GM12878 (cell line): ENCODE results near the gene NUP85. TPM values are rescaled to one million over a fixed set of nuclear protein-coding genes. Genes with fewer than 3 reads are reported as not detected.

Experiments
- ATAC-seq: fragments of 200-7000 bp; cut with Tn5 transposase; 3 replicates; pipeline ENCODE4 v1.9.1; 2020; ENCODE audit warnings: mild to moderate bottlenecking, moderate library complexity
- BruUV-seq: library from RNA; stranded (reverse); fragments of 400-500 nt; replicated peaks from 2 replicates; lab custom pipeline; 2021; lab: Mats Ljungman, UMichigan
- CTCF ChIA-PET: fragments of 300-600 bp; sonication (Branson Sonifier 250); formaldehyde crosslinking; extraction: SDS; loops from one replicate; lab custom pipeline; 2021; ENCODE audit warnings: inconsistent platforms; lab: Yijun Ruan, JAX
- POLR2A ChIA-PET: fragments of 350-600 bp; formaldehyde crosslinking; extraction: SDS; loops from one replicate; lab custom pipeline; 2021; ENCODE audit warnings: inconsistent platforms; lab: Charles Lee
- RAD21 ChIA-PET: fragments of 300-600 bp; sonication (Branson Sonifier 250); formaldehyde crosslinking; loops from one replicate; lab custom pipeline; 2023; ENCODE audit warnings: antibody characterized with exemption; ENCODE audit not compliant: unreplicated experiment; lab: Charles Lee
- SMC1A ChIA-PET: fragments of 300-600 bp; sonication (Branson Sonifier 250); formaldehyde crosslinking; loops from one replicate; lab custom pipeline; 2023; ENCODE audit not compliant: unreplicated experiment, uncharacterized antibody; lab: Charles Lee
- DNase-seq: peaks from one replicate; pipeline ENCODE4 v3.0.0-alpha.2; 2011; ENCODE audit warnings: low read depth, low spot score
- FAIRE-seq: peaks from 3 replicates; lab custom pipeline; 2011; peaks lifted over from hg19 to GRCh38; lab: Jason Lieb, UNC
- H2AFZ ChIP-seq: 2 replicates; pipeline ENCODE4 v1.6.0; 2011; ENCODE audit warnings: low read depth, low read length, control low read depth; ENCODE audit not compliant: control insufficient read depth
- H3K27ac ChIP-seq: 2 replicates; pipeline ENCODE4 v1.5.1; 2011; ENCODE audit warnings: control low read depth; ENCODE audit not compliant: control insufficient read depth, insufficient read depth
- H3K27me3 ChIP-seq, 2 experiments: replicated peaks in 1 of 2; 2 replicates each; pipeline versions ENCODE4 v1.6.0 to v1.6.1; 2011; ENCODE audit warnings: low read length in 1 of 2; ENCODE audit not compliant: control insufficient read depth in 2 of 2, insufficient read depth in 2 of 2
- H3K36me3 ChIP-seq, 2 experiments: 2 replicates each; pipeline ENCODE4 v1.5.1; 2011; ENCODE audit warnings: low read length in 1 of 2; ENCODE audit not compliant: control insufficient read depth in 2 of 2, insufficient read depth in 2 of 2
- H3K4me1 ChIP-seq: 2 replicates; pipeline ENCODE4 v1.6.1; 2011; ENCODE audit warnings: mild to moderate bottlenecking, low read length, moderate library complexity, mixed read lengths; ENCODE audit not compliant: control insufficient read depth, insufficient read depth
- H3K4me2 ChIP-seq: 2 replicates; pipeline ENCODE4 v1.6.0; 2011; ENCODE audit warnings: control low read depth; ENCODE audit not compliant: control insufficient read depth, insufficient read depth
- H3K4me3 ChIP-seq: fragments of 200-600 bp; sonication (generic); 2 replicates; pipeline ENCODE4 v1.5.1; 2016
- H3K79me2 ChIP-seq: 2 replicates; pipeline ENCODE4 v1.6.0; 2011; ENCODE audit warnings: low read length; ENCODE audit not compliant: control insufficient read depth, insufficient read depth
- H3K9ac ChIP-seq: 2 replicates; pipeline ENCODE4 v1.8.0; 2011; ENCODE audit warnings: low read length, control low read depth, mixed read lengths; ENCODE audit not compliant: control insufficient read depth, insufficient read depth
- H3K9me3 ChIP-seq: replicated peaks from 3 replicates; pipeline ENCODE4 v1.5.1; 2011; ENCODE audit warnings: mild to moderate bottlenecking, low read length; ENCODE audit not compliant: control insufficient read depth, insufficient read depth
- H4K20me1 ChIP-seq: 2 replicates; pipeline ENCODE4 v1.6.0; 2011; ENCODE audit not compliant: control insufficient read depth, insufficient read depth
- BACH1 ChIP-seq: fragments of 450-650 bp; IDR thresholded peaks from 2 replicates; pipeline ENCODE4 v1.6.1; 2017; ENCODE audit warnings: mild to moderate bottlenecking, borderline replicate concordance
- CBX3 ChIP-seq: fragments of 200-600 bp; sonication (generic); IDR thresholded peaks from 2 replicates; pipeline ENCODE4 v1.6.1; 2016; ENCODE audit warnings: low read depth, borderline replicate concordance
- DPF2 ChIP-seq: fragments of 450-650 bp; IDR thresholded peaks from 2 replicates; pipeline ENCODE4 v1.6.1; 2017; ENCODE audit warnings: mild to moderate bottlenecking
- EED ChIP-seq: sonication (generic); IDR thresholded peaks from 2 replicates; pipeline ENCODE4 v1.6.1; 2016; ENCODE audit warnings: antibody characterized with exemption, low read depth
- ETV6 ChIP-seq, 2 experiments: fragments of 450-650 bp in 1 of 2; IDR thresholded peaks in 1 of 2; conservative IDR thresholded peaks in 1 of 2; 2 replicates each; pipeline ENCODE4 v1.6.1; 2014; ENCODE audit warnings: antibody characterized with exemption in 1 of 2, borderline replicate concordance in 1 of 2, low read depth in 1 of 2, mild to moderate bottlenecking in 1 of 2, moderate library complexity in 1 of 2
- MEF2A ChIP-seq: IDR thresholded peaks from 2 replicates; pipeline ENCODE4 v1.6.1; 2011; ENCODE audit warnings: low read depth, mild to moderate bottlenecking, low read length, moderate library complexity; ENCODE audit not compliant: insufficient read depth
- MYB ChIP-seq: fragments of 150-350 bp; IDR thresholded peaks from 2 replicates; pipeline ENCODE4 v1.6.1; 2014; ENCODE audit warnings: mild to moderate bottlenecking, low read depth, low read length, borderline replicate concordance
- NFYA ChIP-seq: IDR thresholded peaks from 2 replicates; pipeline ENCODE4 v1.6.1; 2011; ENCODE audit warnings: low read depth, mild to moderate bottlenecking, low read length, improper control_type of control experiment, borderline replicate concordance
- NRF1 ChIP-seq: conservative IDR thresholded peaks from 2 replicates; pipeline ENCODE4 v1.6.1; 2011; ENCODE audit warnings: mild to moderate bottlenecking, low read depth, low read length, improper control_type of control experiment
- POLR2A ChIP-seq: IDR thresholded peaks from 2 replicates; pipeline ENCODE4 v1.6.1; 2011; ENCODE audit warnings: low read depth, mild to moderate bottlenecking, low read length
- RAD21 ChIP-seq: IDR thresholded peaks from 2 replicates; pipeline ENCODE4 v1.6.1; 2011; ENCODE audit warnings: mild to moderate bottlenecking, low read depth, low read length, moderate library complexity; ENCODE audit not compliant: insufficient read depth
- SP1 ChIP-seq: IDR thresholded peaks from one replicate; pipeline ENCODE4 v1.6.1; 2011; ENCODE audit warnings: low read depth, low read length
- SREBF2 ChIP-seq: IDR thresholded peaks from 2 replicates; pipeline ENCODE4 v1.6.1; 2012; ENCODE audit warnings: mild to moderate bottlenecking, low read length
- YY1 ChIP-seq: IDR thresholded peaks from 2 replicates; pipeline ENCODE4 v1.6.1; 2011; ENCODE audit warnings: low read depth, mild to moderate bottlenecking, low read length
- WGBS: methylation state at CpG from one replicate; pipeline ENCODE4 v1.1.6; 2016; ENCODE audit warnings: low lambda C conversion rate; ENCODE audit not compliant: insufficient replicate concordance, insufficient coverage; ENCODE audit errors: missing lambda C conversion rate; 5-methylcytosine and 5-hydroxymethylcytosine counted together
- in situ Hi-C: fragments of 300-500 bp; cut with MboI; formaldehyde crosslinking; loops from 9 replicates; pipeline ENCODE4 v1.14.3; 2018; ENCODE audit warnings: mixed read lengths
- intact Hi-C: fragments of 100-400 bp; cut with micrococcal nuclease; formaldehyde crosslinking; loops from one replicate; pipeline ENCODE4 v1.14.2; 2022; ENCODE audit not compliant: unreplicated experiment
- polyA plus RNA-seq, 11 experiments: library from polyadenylated mRNA; depleted of rRNA in 4 of 11; unstranded in 6 of 11; stranded (reverse) in 5 of 11; fragments of >200 nt; fragmentation: Nextera tagmentation in 4 of 11; fragmentation: Illumina TruSeq in 1 of 11; extraction: Ambion mirVana in 4 of 11; extraction: Trizol in 1 of 11; gene quantifications; 1 replicate in 1 of 11; 2 replicates in 10 of 11; pipeline versions ENCODE4 v1.2.1 to v1.2.3, GENCODE V29; 2011 to 2016; ENCODE audit warnings: inconsistent platforms in 2 of 11, missing spikeins in 2 of 11, low read depth in 1 of 11
- total RNA-seq, 4 experiments: library from RNA; depleted of rRNA in 3 of 4; stranded (reverse); fragments of >200 nt in 3 of 4; fragmentation: Illumina TruSeq in 1 of 4; extraction: Trizol in 1 of 4; gene quantifications; 2 replicates each; pipeline versions ENCODE4 v1.2.1 to v1.2.3, GENCODE V29; 2013 to 2021
- TF ChIP-seq, protein P1 (sequence below): fragments of 450-650 bp; IDR thresholded peaks from 2 replicates; pipeline ENCODE4 v1.6.1; 2014; ENCODE audit warnings: mild to moderate bottlenecking
- TF ChIP-seq, protein P2 (sequence below): fragments of 150-350 bp; IDR thresholded peaks from 2 replicates; pipeline ENCODE4 v1.6.1; 2016; ENCODE audit warnings: low read depth, low read length
- TF ChIP-seq, protein P3 (sequence below): fragments of 450-650 bp; IDR thresholded peaks from 2 replicates; pipeline ENCODE4 v1.6.1; 2016; ENCODE audit warnings: mild to moderate bottlenecking

NUP85 gene
- total and polyA plus RNA-seq, 10 of the 15 experiments (the other 5 are each of a cell fraction or from before 2014, with no cell fraction given): 54.0 to 135 (median 95.4) TPM

DNA sequence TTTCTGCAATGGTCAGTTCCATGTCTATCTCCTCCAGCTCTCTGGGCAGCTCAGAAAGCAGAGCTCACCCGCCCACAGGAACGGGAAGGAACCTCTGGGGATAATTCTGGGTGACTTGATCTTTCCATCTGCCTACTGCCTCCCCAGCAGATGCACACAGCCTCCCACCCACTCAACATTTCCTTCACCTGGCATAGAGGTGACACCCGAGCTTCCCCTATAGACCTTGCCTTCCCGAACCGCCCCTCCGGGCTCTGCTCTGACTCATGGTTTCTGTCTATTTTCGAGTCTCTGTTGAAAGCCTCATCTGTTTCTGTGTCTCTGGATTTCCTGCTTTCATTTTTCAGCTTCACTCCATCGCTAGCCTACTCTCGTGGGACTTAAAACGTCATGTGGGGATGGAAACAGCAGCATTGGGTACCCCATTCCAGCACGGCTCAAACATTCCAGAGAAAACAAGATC, 44.6 kb downstream of the NUP85 start:
- peak; percentile 85 for FAIRE-seq
- intact Hi-C loops: no loop called here
- Histone ChIP-seq H3K9ac (peak overlapping the region; percentile 3), H3K27ac (peak overlapping the region; percentile 70), H2AFZ (peak overlapping the region; percentile 63), H3K4me3 (peak overlapping the region; percentile 66), H3K27me3 (no peaks in the 10 kb centered on the region), H3K9me3 (no peaks in the 10 kb centered on the region), H3K4me1 (peaks cover 27% of the 10 kb centered on the region), H3K36me3 (peaks cover 11 to 12% of the 10 kb centered on the region in 2 experiments), H4K20me1 (no peaks in the 10 kb centered on the region), H3K79me2 (peaks cover 37% of the 10 kb centered on the region), H3K4me2 (peak overlapping the region; percentile 83)
- POLR2A ChIA-PET: interaction anchor here (0.6 to 6.6 kb wide), 7 partner anchors 11 to 202 kb away, joined by 3 to 81 read pairs (median 4); partner anchors contain the start of genes GGA3, MIF4GD, MRPS7 and SLC25A19
- in situ Hi-C loops: no loop called here
- no TSS peak for BruUV-seq
- ATAC-seq: peak; percentile 98
- SMC1A ChIA-PET: interaction anchor here (0.6 to 3.9 kb wide), 12 partner anchors 9 to 239 kb away, joined by 3 to 62 read pairs (median 4); partner anchors contain the start of genes GGA3, MIF4GD, MRPS7 and SLC25A19
- CTCF ChIA-PET: interaction anchor here (0.5 to 3.3 kb wide), 20 partner anchors 10 to 504 kb away, joined by 3 to 34 read pairs (median 4); partner anchors contain the start of genes GGA3, MIF4GD, MRPS7 and SLC25A19
- DNase-seq: peak; percentile 79
- RAD21 ChIA-PET: interaction anchor here (0.7 to 3.3 kb wide), 8 partner anchors 12 to 326 kb away, joined by 3 to 21 read pairs (median 6); partner anchors contain the start of genes GGA3, MIF4GD, MRPS7 and NUP85
- WGBS: under 1% methylated on average over 9 of the region's 11 CpGs
- TF ChIP-seq ETV6 (conservative IDR thresholded peaks at IDR 0.05 in 1 of 2, IDR thresholded peaks at IDR 0.05 in 1 of 2; ENCODE audit: borderline replicate concordance in 1 of 2, low read depth in 1 of 2): peak in 1 of 2 experiments; percentile 68; a peak in 2 of 4 replicates
- no peak for TF ChIP-seq NRF1
- TF ChIP-seq MEF2A: no peak
- peak; percentile 44; the same call in 1 of the 2 replicates for TF ChIP-seq YY1
- no peak for TF ChIP-seq RAD21
- TF ChIP-seq NFYA: no peak
- 0 out of 2 replicates have a peak, but pooled peaks have one; percentile 25 for TF ChIP-seq DPF2
- peak; percentile 84; the same call in 1 of the 2 replicates for TF ChIP-seq EED
- TF ChIP-seq, protein P1, sequence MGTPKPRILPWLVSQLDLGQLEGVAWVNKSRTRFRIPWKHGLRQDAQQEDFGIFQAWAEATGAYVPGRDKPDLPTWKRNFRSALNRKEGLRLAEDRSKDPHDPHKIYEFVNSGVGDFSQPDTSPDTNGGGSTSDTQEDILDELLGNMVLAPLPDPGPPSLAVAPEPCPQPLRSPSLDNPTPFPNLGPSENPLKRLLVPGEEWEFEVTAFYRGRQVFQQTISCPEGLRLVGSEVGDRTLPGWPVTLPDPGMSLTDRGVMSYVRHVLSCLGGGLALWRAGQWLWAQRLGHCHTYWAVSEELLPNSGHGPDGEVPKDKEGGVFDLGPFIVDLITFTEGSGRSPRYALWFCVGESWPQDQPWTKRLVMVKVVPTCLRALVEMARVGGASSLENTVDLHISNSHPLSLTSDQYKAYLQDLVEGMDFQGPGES: no peak
- no peak for TF ChIP-seq CBX3
- no peak for TF ChIP-seq SREBF2
- no peak for TF ChIP-seq MYB
- TF ChIP-seq BACH1: no peak; the same call in 1 of the 2 replicates
- TF ChIP-seq, protein P2, sequence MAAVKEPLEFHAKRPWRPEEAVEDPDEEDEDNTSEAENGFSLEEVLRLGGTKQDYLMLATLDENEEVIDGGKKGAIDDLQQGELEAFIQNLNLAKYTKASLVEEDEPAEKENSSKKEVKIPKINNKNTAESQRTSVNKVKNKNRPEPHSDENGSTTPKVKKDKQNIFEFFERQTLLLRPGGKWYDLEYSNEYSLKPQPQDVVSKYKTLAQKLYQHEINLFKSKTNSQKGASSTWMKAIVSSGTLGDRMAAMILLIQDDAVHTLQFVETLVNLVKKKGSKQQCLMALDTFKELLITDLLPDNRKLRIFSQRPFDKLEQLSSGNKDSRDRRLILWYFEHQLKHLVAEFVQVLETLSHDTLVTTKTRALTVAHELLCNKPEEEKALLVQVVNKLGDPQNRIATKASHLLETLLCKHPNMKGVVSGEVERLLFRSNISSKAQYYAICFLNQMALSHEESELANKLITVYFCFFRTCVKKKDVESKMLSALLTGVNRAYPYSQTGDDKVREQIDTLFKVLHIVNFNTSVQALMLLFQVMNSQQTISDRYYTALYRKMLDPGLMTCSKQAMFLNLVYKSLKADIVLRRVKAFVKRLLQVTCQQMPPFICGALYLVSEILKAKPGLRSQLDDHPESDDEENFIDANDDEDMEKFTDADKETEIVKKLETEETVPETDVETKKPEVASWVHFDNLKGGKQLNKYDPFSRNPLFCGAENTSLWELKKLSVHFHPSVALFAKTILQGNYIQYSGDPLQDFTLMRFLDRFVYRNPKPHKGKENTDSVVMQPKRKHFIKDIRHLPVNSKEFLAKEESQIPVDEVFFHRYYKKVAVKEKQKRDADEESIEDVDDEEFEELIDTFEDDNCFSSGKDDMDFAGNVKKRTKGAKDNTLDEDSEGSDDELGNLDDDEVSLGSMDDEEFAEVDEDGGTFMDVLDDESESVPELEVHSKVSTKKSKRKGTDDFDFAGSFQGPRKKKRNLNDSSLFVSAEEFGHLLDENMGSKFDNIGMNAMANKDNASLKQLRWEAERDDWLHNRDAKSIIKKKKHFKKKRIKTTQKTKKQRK: no peak
- peak; percentile 16 for TF ChIP-seq SP1
- TF ChIP-seq POLR2A: no peak
- TF ChIP-seq, protein P3, sequence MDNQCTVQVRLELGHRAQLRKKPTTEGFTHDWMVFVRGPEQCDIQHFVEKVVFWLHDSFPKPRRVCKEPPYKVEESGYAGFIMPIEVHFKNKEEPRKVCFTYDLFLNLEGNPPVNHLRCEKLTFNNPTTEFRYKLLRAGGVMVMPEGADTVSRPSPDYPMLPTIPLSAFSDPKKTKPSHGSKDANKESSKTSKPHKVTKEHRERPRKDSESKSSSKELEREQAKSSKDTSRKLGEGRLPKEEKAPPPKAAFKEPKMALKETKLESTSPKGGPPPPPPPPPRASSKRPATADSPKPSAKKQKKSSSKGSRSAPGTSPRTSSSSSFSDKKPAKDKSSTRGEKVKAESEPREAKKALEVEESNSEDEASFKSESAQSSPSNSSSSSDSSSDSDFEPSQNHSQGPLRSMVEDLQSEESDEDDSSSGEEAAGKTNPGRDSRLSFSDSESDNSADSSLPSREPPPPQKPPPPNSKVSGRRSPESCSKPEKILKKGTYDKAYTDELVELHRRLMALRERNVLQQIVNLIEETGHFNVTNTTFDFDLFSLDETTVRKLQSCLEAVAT: no peak
